DOHH2 (cell line): ENCODE results near the gene SAP30.

Experiments used
- CTCF ChIP-seq: fragments of 200-600 bp; sonication (generic); IDR thresholded peaks from one replicate; pipeline ENCODE4 v1.5.1; 2014; ENCODE audit warnings: antibody characterized with exemption, mild to moderate bottlenecking, low read depth, low read length; ENCODE audit not compliant: poor library complexity, severe bottlenecking
- EZH2phosphoT487 ChIP-seq: fragments of 200-600 bp; sonication (generic); IDR thresholded peaks from 2 replicates; pipeline ENCODE4 v1.6.1; 2017; ENCODE audit warnings: borderline replicate concordance, mild to moderate bottlenecking, antibody characterized with exemption, low read length, moderate library complexity, mixed read lengths

GRCh38 chr4:173334891-173335752, 35.6 kb upstream of the SAP30 start:
- TF ChIP-seq CTCF, result no peak
- no peak for TF ChIP-seq EZH2phosphoT487
